K562 (cell line): Measurements from ENCODE around the gene GGTLC2. TPM values are rescaled to one million over a fixed set of nuclear protein-coding genes. Genes with fewer than 3 reads are reported as not detected.

ENCODE experiments used
- ATAC-seq: fragments of 200-7000 bp; cut with Tn5 transposase; 3 replicates; pipeline ENCODE4 v1.9.1; 2020; ENCODE audit warnings: moderate library complexity
- BruUV-seq: library from RNA; stranded (reverse); fragments of 400-500 nt; replicated peaks from 2 replicates; lab custom pipeline; 2021; lab: Mats Ljungman, UMichigan
- CTCF ChIA-PET: fragments of 300-600 bp; formaldehyde crosslinking; extraction: SDS; loops from one replicate; lab custom pipeline; 2021; ENCODE audit warnings: low intra/inter-chr PET ratio; lab: Yijun Ruan, JAX
- POLR2A ChIA-PET: fragments of 300-600, 350-650 bp; sonication (Branson Sonifier 250); formaldehyde crosslinking; extraction: SDS; loops from one replicate; lab custom pipeline; 2021; ENCODE audit warnings: antibody characterized with exemption, inconsistent platforms; lab: Yijun Ruan, JAX
- DNase-seq, 4 experiments: peaks; one replicate each; pipeline versions ENCODE4 v3.0.0 to v3.0.0-alpha.2; 2011 to 2018; ENCODE audit warnings: low spot score in 3 of 4, mixed read lengths in 3 of 4; ENCODE audit errors: extremely low read depth in 1 of 4
- FAIRE-seq: peaks from 2 replicates; lab custom pipeline; 2011; peaks lifted over from hg19 to GRCh38; lab: Jason Lieb, UNC
- H2AFZ ChIP-seq: 2 replicates; pipeline ENCODE4 v1.6.0; 2011; ENCODE audit warnings: low read depth, low read length, control low read depth, inconsistent platforms
- H3K27ac ChIP-seq: fragments of 200-600 bp; 3 replicates; pipeline ENCODE4 v1.8.0; 2011; ENCODE audit warnings: low read depth, mild to moderate bottlenecking, control low read depth, inconsistent platforms, low read length, moderate library complexity, mixed read lengths; ENCODE audit errors: extremely low read depth
- H3K27me3 ChIP-seq, 2 experiments: fragments of 300-600 bp in 1 of 2; 2 replicates in 1 of 2; 3 replicates in 1 of 2; pipeline versions ENCODE4 v1.6.0 to v1.8.0; 2011; ENCODE audit warnings: inconsistent platforms in 2 of 2, low read length in 2 of 2, mild to moderate bottlenecking in 1 of 2, mixed read lengths in 1 of 2, moderate library complexity in 1 of 2; ENCODE audit not compliant: control insufficient read depth in 2 of 2, insufficient read depth in 2 of 2
- H3K36me3 ChIP-seq: fragments of 300-600 bp; 3 replicates; pipeline ENCODE4 v1.8.0; 2011; ENCODE audit warnings: mild to moderate bottlenecking, low read length, inconsistent platforms; ENCODE audit not compliant: control insufficient read depth, insufficient read depth
- H3K4me1 ChIP-seq, 2 experiments: fragments of 200-600 bp in 1 of 2; replicated peaks in 1 of 2; 2 replicates in 1 of 2; 3 replicates in 1 of 2; pipeline versions ENCODE4 v1.5.1 to v1.8.0; 2011; ENCODE audit warnings: inconsistent platforms in 2 of 2, low read length in 2 of 2, mild to moderate bottlenecking in 1 of 2, mixed read lengths in 1 of 2, moderate library complexity in 1 of 2; ENCODE audit not compliant: control insufficient read depth in 2 of 2, insufficient read depth in 2 of 2
- H3K4me2 ChIP-seq: 2 replicates; pipeline ENCODE4 v1.6.1; 2011; ENCODE audit warnings: low read length, control low read depth, inconsistent platforms, mixed read lengths; ENCODE audit not compliant: insufficient read depth
- H3K4me3 ChIP-seq: fragments of 200-600 bp; sonication (generic), shearing (Covaris generic); 2 replicates; pipeline ENCODE4 v1.5.1; 2016; ENCODE audit warnings: control low read depth, inconsistent platforms
- H3K79me2 ChIP-seq: fragments of 200-600 bp; 3 replicates; pipeline ENCODE4 v1.8.0; 2011; ENCODE audit warnings: low read length, inconsistent platforms; ENCODE audit not compliant: control insufficient read depth, insufficient read depth
- H3K9ac ChIP-seq, 2 experiments: 2 replicates each; pipeline versions ENCODE4 v1.6.0 to v1.6.1; 2011; ENCODE audit warnings: low read depth in 2 of 2, low read length in 2 of 2, control low read depth in 1 of 2, inconsistent platforms in 1 of 2, mild to moderate bottlenecking in 1 of 2, mixed read lengths in 1 of 2; ENCODE audit not compliant: insufficient read depth in 1 of 2
- H3K9me1 ChIP-seq: one replicate; pipeline ENCODE4 v1.6.0; 2011; ENCODE audit warnings: inconsistent platforms, mild to moderate bottlenecking, low read length, moderate library complexity; ENCODE audit not compliant: control insufficient read depth, insufficient read depth
- H3K9me3 ChIP-seq: replicated peaks from 2 replicates; pipeline ENCODE4 v1.5.1; 2011; ENCODE audit warnings: low read depth, low read length, inconsistent platforms; ENCODE audit not compliant: control insufficient read depth, insufficient read depth
- H4K20me1 ChIP-seq: replicated peaks from 2 replicates; pipeline ENCODE4 v1.6.1; 2011; ENCODE audit warnings: low read length, inconsistent platforms, mixed read lengths; ENCODE audit not compliant: control insufficient read depth, insufficient read depth
- ATF1 ChIP-seq, 2 experiments: fragments of 450-650 bp in 1 of 2; IDR thresholded peaks; 2 replicates each; pipeline ENCODE4 v1.6.1; 2016; ENCODE audit warnings: missing compliant biosample characterization in 1 of 2, missing genetic modification characterization in 1 of 2
- KDM2B ChIP-seq: fragments of 250-450 bp; sonication (Bioruptor Pico); IDR thresholded peaks from 2 replicates; pipeline ENCODE4 v1.8.0; 2021; ENCODE audit warnings: mild to moderate bottlenecking, moderate library complexity
- MEF2D ChIP-seq: conservative IDR thresholded peaks from 2 replicates; pipeline ENCODE4 v1.6.1; 2016; ENCODE audit warnings: low read depth, missing genetic modification characterization, missing compliant biosample characterization
- NCOR1 ChIP-seq: fragments of 450-650 bp; IDR thresholded peaks from 2 replicates; pipeline ENCODE4 v1.6.1; 2016; ENCODE audit warnings: mild to moderate bottlenecking, moderate library complexity
- NFE2L1 ChIP-seq: fragments of 450-650 bp; IDR thresholded peaks from 2 replicates; pipeline ENCODE4 v1.6.1; 2016; ENCODE audit warnings: missing genetic modification characterization, low read depth, mild to moderate bottlenecking, missing compliant biosample characterization, moderate library complexity, borderline replicate concordance
- OTX1 ChIP-seq: fragments of 450-650 bp; formaldehyde crosslinking; IDR thresholded peaks from 2 replicates; pipeline ENCODE4 v1.4.0; 2022; ENCODE audit warnings: mild to moderate bottlenecking
- SAP30 ChIP-seq: fragments of 200-600 bp; sonication (generic); IDR thresholded peaks from 2 replicates; pipeline ENCODE4 v1.6.1; 2012; ENCODE audit warnings: borderline replicate concordance, low read depth, mild to moderate bottlenecking, moderate library complexity, low read length, control low read depth, inconsistent platforms; ENCODE audit not compliant: insufficient read depth, poor library complexity, severe bottlenecking
- STAT6 ChIP-seq: sonication (generic); formaldehyde crosslinking; IDR thresholded peaks from 2 replicates; pipeline ENCODE4 v1.8.1; 2023; ENCODE audit warnings: mild to moderate bottlenecking, missing genetic modification reagents
- ZBTB40 ChIP-seq, 2 experiments: fragments of 450-650 bp in 1 of 2; sonication (generic) in 1 of 2; formaldehyde crosslinking in 1 of 2; IDR thresholded peaks; 2 replicates each; pipeline versions ENCODE4 v1.7.1 to v1.9.0; 2016 to 2022; ENCODE audit warnings: inconsistent platforms in 1 of 2, mild to moderate bottlenecking in 1 of 2, missing genetic modification reagents in 1 of 2
- ZNF75A ChIP-seq: fragments of 450-650 bp; formaldehyde crosslinking; IDR thresholded peaks from 2 replicates; pipeline ENCODE4 v1.4.0; 2020; ENCODE audit warnings: mild to moderate bottlenecking
- WGBS: fragments of 100-300 bp; shearing (Covaris generic); methylation state at CpG from one replicate; pipeline ENCODE4 v1.1.6; 2016; ENCODE audit warnings: low coverage, mixed read lengths; ENCODE audit not compliant: insufficient coverage; ENCODE audit errors: missing lambda C conversion rate; 5-methylcytosine and 5-hydroxymethylcytosine counted together
- in situ Hi-C: fragments of 300-500 bp; cut with MboI; formaldehyde crosslinking; loops from 4 replicates; pipeline ENCODE4 v1.15.0; 2018; ENCODE audit warnings: inconsistent platforms, mixed read lengths
- intact Hi-C: fragments of 100-400 bp; cut with micrococcal nuclease; formaldehyde crosslinking; loops from 2 replicates; pipeline ENCODE4 v1.14.2; 2022
- polyA plus RNA-seq, 8 experiments: library from polyadenylated mRNA; depleted of rRNA in 4 of 8; stranded (reverse) in 5 of 8; unstranded in 3 of 8; fragments of >200 nt; fragmentation: Nextera tagmentation in 2 of 8; fragmentation: Illumina TruSeq in 1 of 8; extraction: Ambion mirVana in 2 of 8; extraction: Trizol in 1 of 8; gene quantifications; 2 replicates each; pipeline versions ENCODE4 v1.2.1 to v1.2.3, GENCODE V29; 2011 to 2014; ENCODE audit warnings: inconsistent platforms in 1 of 8, missing spikeins in 1 of 8
- total RNA-seq, 7 experiments: library from RNA; depleted of rRNA in 6 of 7; stranded (reverse); fragments of >200 nt in 6 of 7; fragmentation: Illumina TruSeq in 2 of 7; extraction: Trizol in 2 of 7; gene quantifications; 2 replicates each; pipeline versions ENCODE4 v1.2.1 to v1.2.3, GENCODE V29; 2011 to 2021; ENCODE audit warnings: low replicate concordance in 1 of 7

GGTLC2 gene
- total and polyA plus RNA-seq, 9 of the 15 experiments (the other 6 are each of a cell fraction or from before 2014, with no cell fraction given), result not detected

- WGBS, result under 1% methylated on average over 4 of the region's 4 CpGs
- Histone ChIP-seq H2AFZ (no peak overlapping the region), H3K79me2 (no peaks in the 10 kb centered on the region), H3K4me3 (no peak overlapping the region), H3K4me2 (no peak overlapping the region), H3K36me3 (no peaks in the 10 kb centered on the region), H3K9me3 (no peaks in the 10 kb centered on the region), H3K4me1 (peaks cover 0 to 3% of the 10 kb centered on the region in 2 experiments; a peak in 1 of 5 replicates), H3K27me3 (peaks cover 32 to 57% of the 10 kb centered on the region in 2 experiments), H4K20me1 (peaks cover 18% of the 10 kb centered on the region), H3K27ac (no peak overlapping the region), H3K9ac (peak overlapping the region in 1 of 2 experiments; percentile 11; a peak in 2 of 4 replicates), H3K9me1 (peaks cover 4% of the 10 kb centered on the region)
- ChIA-PET CTCF (interaction anchor here (1.3 kb wide), 1 partner anchor 223 kb away, joined by 3 read pairs; no protein-coding TSS in a partner anchor), POLR2A (interaction anchor here (0.5 to 3.5 kb wide), 10 partner anchors 10 to 247 kb away, joined by 3 to 24 read pairs (median 4); no protein-coding TSS in a partner anchor)
- intact Hi-C loops, result no loop called here
- BruUV-seq, result no TSS peak
- FAIRE-seq (no peak), DNase-seq (no peak), ATAC-seq (no peak; the same call in 2 of the 3 replicates)
- in situ Hi-C loops, result no loop called here
- no peak for TF ChIP-seq SAP30
- no peak for TF ChIP-seq OTX1
- no peak for TF ChIP-seq NCOR1
- TF ChIP-seq MEF2D (tag), result no peak
- TF ChIP-seq ATF1 (CRISPR knock-in tag; IDR thresholded peaks at IDR 0.05), result peak; percentile 21; the same call in 1 of the 2 replicates
- TF ChIP-seq ATF1 (tag; IDR thresholded peaks at IDR 0.05), result no peak
- no peak for TF ChIP-seq ZNF75A
- TF ChIP-seq STAT6 (CRISPR knock-in tag), result peak; percentile 47; the same call in 1 of the 2 replicates
- no peak for TF ChIP-seq NFE2L1 (tag)
- no peak for TF ChIP-seq ZBTB40 (IDR thresholded peaks at IDR 0.05)
- TF ChIP-seq ZBTB40 (CRISPR knock-in tag; IDR thresholded peaks at IDR 0.05), result peak; percentile 10; the same call in 1 of the 2 replicates
- no peak for TF ChIP-seq KDM2B (CRISPR knock-in tag)
Observed at GRCh38 chr22:22661275-22661674, 16.9 kb downstream of the GGTLC2 start.
